BE2C (cell line): ENCODE data around the gene AQP10.

Source experiments
- DNase-seq: peaks from one replicate; pipeline ENCODE4 v3.0.0-alpha.2; 2020
- H3K27me3 ChIP-seq: fragments of 250-450 bp; sonication (Bioruptor Pico); 2 replicates; pipeline ENCODE4 v1.5.1; 2020; ENCODE audit warnings: mild to moderate bottlenecking
- H3K36me3 ChIP-seq: fragments of 250-450 bp; sonication (Bioruptor Pico); 2 replicates; pipeline ENCODE4 v1.5.1; 2020; ENCODE audit warnings: mild to moderate bottlenecking
- H3K4me1 ChIP-seq: fragments of 250-450 bp; sonication (Bioruptor Pico); 2 replicates; pipeline ENCODE4 v1.5.1; 2020
- H3K4me3 ChIP-seq: 2 replicates; pipeline ENCODE4 v1.5.1; 2011; ENCODE audit warnings: low read depth, low read length
- H3K9me3 ChIP-seq: fragments of 250-450 bp; sonication (Bioruptor Pico); 2 replicates; pipeline ENCODE4 v1.5.1; 2020
- CTCF ChIP-seq: IDR thresholded peaks from 2 replicates; pipeline ENCODE4 v1.5.1; 2012; ENCODE audit warnings: mild to moderate bottlenecking, low read depth, low read length

Gene AQP10

GRCh38 chr1:154328318-154329151 is 7.6 kb downstream of the AQP10 start:
- no peak for TF ChIP-seq CTCF
- Histone ChIP-seq H3K4me1 (peaks cover 24% of the 10 kb centered on the region), H3K9me3 (no peaks in the 10 kb centered on the region), H3K4me3 (peak overlapping the region; percentile 58), H3K36me3 (peaks cover 28% of the 10 kb centered on the region), H3K27me3 (no peaks in the 10 kb centered on the region)
- peak; percentile 87 for DNase-seq

- Histone ChIP-seq H3K27me3 (no peaks in the 10 kb centered on the region), H3K4me3 (peak overlapping the region; percentile 50), H3K9me3 (no peaks in the 10 kb centered on the region), H3K36me3 (peaks cover 31% of the 10 kb centered on the region), H3K4me1 (peaks cover 23% of the 10 kb centered on the region)
- TF ChIP-seq CTCF, result peak; percentile 51
- DNase-seq, result no peak
These were observed 8.2 kb downstream of the AQP10 start for GRCh38 chr1:154329152-154329521.

- DNase-seq, result peak; percentile 28
These were observed 8.7 kb downstream of the AQP10 start for GRCh38 chr1:154329551-154330131.

GRCh38 chr1:154330669-154331068 is 9.8 kb downstream of the AQP10 start:
- TF ChIP-seq CTCF, result no peak
- Histone ChIP-seq H3K9me3 (no peaks in the 10 kb centered on the region), H3K4me1 (peaks cover 20% of the 10 kb centered on the region), H3K27me3 (no peaks in the 10 kb centered on the region), H3K36me3 (peaks cover 46% of the 10 kb centered on the region), H3K4me3 (no peak overlapping the region)
- no peak for DNase-seq

More at GRCh38 chr1:154329551-154330131, 8.7 kb downstream of the AQP10 start:
- Histone ChIP-seq H3K4me1 (peaks cover 20% of the 10 kb centered on the region), H3K9me3 (no peaks in the 10 kb centered on the region), H3K4me3 (peak overlapping the region; percentile 50), H3K36me3 (peaks cover 36% of the 10 kb centered on the region), H3K27me3 (no peaks in the 10 kb centered on the region)
- TF ChIP-seq CTCF, result no peak

GRCh38 chr1:154334079-154335024 is 13.5 kb downstream of the AQP10 start:
- DNase-seq, result no peak
- peaks cover 58% of the 10 kb centered on the region for H3K36me3 ChIP-seq
- TF ChIP-seq CTCF, result no peak

More at GRCh38 chr1:154334079-154335024, 13.5 kb downstream of the AQP10 start:
- Histone ChIP-seq H3K4me3 (no peak overlapping the region), H3K4me1 (peaks cover 3% of the 10 kb centered on the region), H3K27me3 (no peaks in the 10 kb centered on the region), H3K9me3 (no peaks in the 10 kb centered on the region)
